NCI-H774 (cell line): ENCODE results near the gene NEAT1.

Experiments
- DNase-seq: peaks from one replicate; lab custom pipeline; 2025; lab: John Stamatoyannopoulos, UW

NEAT1 gene

GRCh38 chr11:65421794-65422632, 585 bp upstream of the NEAT1 start:
- DNase-seq = peak; percentile 97

- no peak for DNase-seq
These were observed 1.1 kb downstream of the NEAT1 start for GRCh38 chr11:65423516-65424204.

GRCh38 chr11:65424205-65425104, 1.9 kb downstream of the NEAT1 start:
- DNase-seq = no peak

GRCh38 chr11:65425105-65425970, 2.7 kb downstream of the NEAT1 start:
- no peak for DNase-seq

GRCh38 chr11:65425971-65426838, 3.6 kb downstream of the NEAT1 start:
- no peak for DNase-seq

GRCh38 chr11:65426839-65427690, 4.5 kb downstream of the NEAT1 start:
- no peak for DNase-seq

- DNase-seq = no peak
These were observed 5.3 kb downstream of the NEAT1 start for GRCh38 chr11:65427691-65428577.

GRCh38 chr11:65428578-65429067, 6.0 kb downstream of the NEAT1 start:
- DNase-seq = no peak

- no peak for DNase-seq
These were observed 6.6 kb downstream of the NEAT1 start for GRCh38 chr11:65429068-65429681.

GRCh38 chr11:65429724-65430405, 7.3 kb downstream of the NEAT1 start:
- no peak for DNase-seq

GRCh38 chr11:65430406-65431217, 8.0 kb downstream of the NEAT1 start:
- no peak for DNase-seq

GRCh38 chr11:65431451-65432099, 9.0 kb downstream of the NEAT1 start:
- no peak for DNase-seq

- DNase-seq = no peak
These were observed 9.6 kb downstream of the NEAT1 start for GRCh38 chr11:65432100-65432650.

- no peak for DNase-seq
These were observed 10.3 kb downstream of the NEAT1 start for GRCh38 chr11:65432686-65433582.
